SK-N-MC (cell line): ENCODE measurements around the gene NPAS2.

Experiments
- EZH2 ChIP-seq: fragments of 200-600 bp; sonication (generic); IDR thresholded peaks from one replicate; pipeline ENCODE4 v1.6.1; 2017; ENCODE audit warnings: antibody characterized with exemption
- FOXP2 ChIP-seq: optimal IDR thresholded peaks from 2 replicates; pipeline ENCODE3; 2011; ENCODE audit warnings: mild to moderate bottlenecking, moderate library complexity; ENCODE audit not compliant: insufficient read depth; ENCODE audit errors: extremely low read length, control extremely low read depth
- POLR2AphosphoS5 ChIP-seq: IDR thresholded peaks from 2 replicates; pipeline ENCODE4 v1.6.1; 2012; ENCODE audit warnings: mild to moderate bottlenecking, low read depth, low read length, borderline replicate concordance

- TF ChIP-seq POLR2AphosphoS5: no peak
- TF ChIP-seq FOXP2: no peak
- no peak for TF ChIP-seq EZH2
Measured at GRCh38 chr2:100796499-100797100, 23.3 kb upstream of the NPAS2 start.
